Astrocyte (in vitro differentiated cells and primary cell): ENCODE measurements around the gene GRIP1. TPM values are rescaled to one million over a fixed set of nuclear protein-coding genes. Genes with fewer than 3 reads are reported as not detected.

Experiments used
- DNase-seq: peaks from one replicate; pipeline ENCODE4 v3.0.0-alpha.2; 2010; ENCODE audit warnings: low read depth
- FAIRE-seq: peaks from 2 replicates; lab custom pipeline; 2011; peaks lifted over from hg19 to GRCh38; lab: Jason Lieb, UNC
- H2AFZ ChIP-seq: 2 replicates; pipeline ENCODE4 v1.6.0; 2012; ENCODE audit warnings: low read depth, low read length, inconsistent platforms
- H3K27ac ChIP-seq: 2 replicates; pipeline ENCODE4 v1.5.1; 2011; ENCODE audit warnings: low read depth, low read length, inconsistent platforms
- H3K27me3 ChIP-seq: 2 replicates; pipeline ENCODE4 v1.6.0; 2011; ENCODE audit warnings: low read length, inconsistent platforms; ENCODE audit not compliant: insufficient read depth
- H3K36me3 ChIP-seq: 2 replicates; pipeline ENCODE4 v1.5.1; 2011; ENCODE audit warnings: low read length, inconsistent platforms; ENCODE audit not compliant: insufficient read depth
- H3K4me1 ChIP-seq: 2 replicates; pipeline ENCODE4 v1.5.1; 2011; ENCODE audit warnings: low read length, inconsistent platforms; ENCODE audit not compliant: insufficient read depth
- H3K4me2 ChIP-seq: 2 replicates; pipeline ENCODE4 v1.6.0; 2012; ENCODE audit warnings: low read length, inconsistent platforms
- H3K4me3 ChIP-seq: 2 replicates; pipeline ENCODE4 v1.5.1; 2011; ENCODE audit warnings: low read depth, mild to moderate bottlenecking, low read length, inconsistent platforms; ENCODE audit not compliant: insufficient read depth
- H3K79me2 ChIP-seq: 2 replicates; pipeline ENCODE4 v1.6.0; 2012; ENCODE audit warnings: mild to moderate bottlenecking, low read length, inconsistent platforms; ENCODE audit not compliant: insufficient read depth
- H3K9ac ChIP-seq: 2 replicates; pipeline ENCODE4 v1.6.0; 2012; ENCODE audit warnings: mild to moderate bottlenecking, low read length, inconsistent platforms
- H3K9me3 ChIP-seq: 2 replicates; pipeline ENCODE4 v1.5.1; 2012; ENCODE audit warnings: low read depth, mild to moderate bottlenecking, low read length, inconsistent platforms; ENCODE audit not compliant: insufficient read depth
- H4K20me1 ChIP-seq: 2 replicates; pipeline ENCODE4 v1.6.0; 2012; ENCODE audit warnings: low read length, inconsistent platforms; ENCODE audit not compliant: insufficient read depth
- H3K27ac Mint-ChIP-seq: one replicate; pipeline ENCODE4 v1.8.0; 2021; ENCODE audit warnings: mild to moderate bottlenecking, mixed read lengths; ENCODE audit not compliant: unreplicated experiment
- H3K27me3 Mint-ChIP-seq: one replicate; pipeline ENCODE4 v1.8.0; 2021; ENCODE audit warnings: low read depth, mixed read lengths; ENCODE audit not compliant: unreplicated experiment
- H3K36me3 Mint-ChIP-seq: one replicate; pipeline ENCODE4 v1.8.0; 2021; ENCODE audit warnings: low read depth, mixed read lengths; ENCODE audit not compliant: unreplicated experiment
- H3K4me1 Mint-ChIP-seq: one replicate; pipeline ENCODE4 v1.8.0; 2021; ENCODE audit warnings: low read depth, mixed read lengths; ENCODE audit not compliant: unreplicated experiment
- H3K4me3 Mint-ChIP-seq: one replicate; pipeline ENCODE4 v1.8.0; 2021; ENCODE audit warnings: mild to moderate bottlenecking, moderate library complexity, mixed read lengths; ENCODE audit not compliant: unreplicated experiment
- H3K9me3 Mint-ChIP-seq: one replicate; pipeline ENCODE4 v1.8.0; 2021; ENCODE audit warnings: mild to moderate bottlenecking, mixed read lengths; ENCODE audit not compliant: unreplicated experiment
- CTCF ChIP-seq: IDR thresholded peaks from 2 replicates; pipeline ENCODE4 v1.5.1; 2011; ENCODE audit warnings: low read depth, mild to moderate bottlenecking, inconsistent platforms, low read length, moderate library complexity; ENCODE audit not compliant: insufficient read depth
- EZH2 ChIP-seq: IDR thresholded peaks from 2 replicates; pipeline ENCODE4 v1.6.1; 2012; ENCODE audit warnings: mild to moderate bottlenecking, low read length, inconsistent platforms; ENCODE audit not compliant: insufficient read depth
- total RNA-seq: library from RNA; stranded (reverse); gene quantifications from 2 replicates; pipeline ENCODE4 v1.2.1, GENCODE V29; 2021

The GRIP1 gene
- total RNA-seq, 1 donor from 2014 or later, result 16.7 TPM

GRCh38 chr12:66717036-66717673 lies 38.3 kb upstream of the GRIP1 start:
- DNase-seq (no peak), FAIRE-seq (no peak)
- Mint-ChIP-seq H3K9me3 (peaks cover 2% of the 10 kb centered on the region), H3K4me3 (no peak overlapping the region), H3K36me3 (no peaks in the 10 kb centered on the region), H3K27ac (no peak overlapping the region), H3K4me1 (no peaks in the 10 kb centered on the region), H3K27me3 (no peaks in the 10 kb centered on the region)
- Histone ChIP-seq H3K27me3 (no peaks in the 10 kb centered on the region), H2AFZ (no peak overlapping the region), H3K9ac (no peak overlapping the region), H3K4me3 (no peak overlapping the region), H3K9me3 (no peaks in the 10 kb centered on the region), H3K4me1 (no peaks in the 10 kb centered on the region), H3K4me2 (no peak overlapping the region), H3K79me2 (no peaks in the 10 kb centered on the region), H3K27ac (no peak overlapping the region), H4K20me1 (no peaks in the 10 kb centered on the region), H3K36me3 (no peaks in the 10 kb centered on the region)
- TF ChIP-seq EZH2 (no peak), CTCF (no peak)

- H4K20me1 ChIP-seq, result no peaks in the 10 kb centered on the region
- Mint-ChIP-seq H3K4me1 (no peaks in the 10 kb centered on the region), H3K27me3 (no peaks in the 10 kb centered on the region), H3K4me3 (no peak overlapping the region), H3K9me3 (peaks cover 2% of the 10 kb centered on the region), H3K36me3 (no peaks in the 10 kb centered on the region), H3K27ac (no peak overlapping the region)
- TF ChIP-seq EZH2 (no peak), CTCF (no peak)
- no peaks in the 10 kb centered on the region for H3K9me3 ChIP-seq
- no peak overlapping the region for H3K27ac ChIP-seq
- H3K36me3 ChIP-seq, result no peaks in the 10 kb centered on the region
- no peaks in the 10 kb centered on the region for H3K79me2 ChIP-seq
- H3K9ac ChIP-seq, result no peak overlapping the region
- H2AFZ ChIP-seq, result no peak overlapping the region
- no peak for FAIRE-seq
- no peak for DNase-seq
- H3K4me1 ChIP-seq, result no peaks in the 10 kb centered on the region
- H3K4me2 ChIP-seq, result no peak overlapping the region
- no peak overlapping the region for H3K4me3 ChIP-seq
- no peaks in the 10 kb centered on the region for H3K27me3 ChIP-seq
These were observed 37.6 kb upstream of the GRIP1 start for GRCh38 chr12:66716522-66716921.

GRCh38 chr12:66714709-66715108 lies 35.8 kb upstream of the GRIP1 start:
- Histone ChIP-seq H3K4me1 (no peaks in the 10 kb centered on the region), H3K9ac (no peak overlapping the region), H4K20me1 (no peaks in the 10 kb centered on the region), H2AFZ (no peak overlapping the region), H3K4me3 (no peak overlapping the region), H3K79me2 (no peaks in the 10 kb centered on the region), H3K36me3 (no peaks in the 10 kb centered on the region), H3K27ac (no peak overlapping the region), H3K9me3 (no peaks in the 10 kb centered on the region), H3K27me3 (no peaks in the 10 kb centered on the region), H3K4me2 (no peak overlapping the region)
- no peak overlapping the region for H3K27ac Mint-ChIP-seq
- DNase-seq, result no peak
- H3K4me3 Mint-ChIP-seq, result no peak overlapping the region
- no peaks in the 10 kb centered on the region for H3K36me3 Mint-ChIP-seq
- FAIRE-seq, result no peak
- H3K27me3 Mint-ChIP-seq, result no peaks in the 10 kb centered on the region
- no peaks in the 10 kb centered on the region for H3K4me1 Mint-ChIP-seq
- H3K9me3 Mint-ChIP-seq, result no peaks in the 10 kb centered on the region
- TF ChIP-seq EZH2 (no peak), CTCF (no peak)
